Mesendoderm (in vitro differentiated cells): Measurements from ENCODE around the gene EPN2.

Source experiments
- DNase-seq: peaks from one replicate; pipeline ENCODE4 v3.0.0; 2013
- H2AK5ac ChIP-seq: 2 replicates; pipeline ENCODE4 v1.6.1; 2013; ENCODE audit warnings: low read length, inconsistent platforms
- H2BK120ac ChIP-seq: 2 replicates; pipeline ENCODE4 v1.6.1; 2013; ENCODE audit warnings: low read depth, mild to moderate bottlenecking, low read length, moderate library complexity, mixed read lengths
- H2BK15ac ChIP-seq: replicated peaks from 2 replicates; pipeline ENCODE4 v1.6.1; 2013; ENCODE audit warnings: low read depth, mild to moderate bottlenecking, moderate library complexity
- H2BK5ac ChIP-seq: 2 replicates; pipeline ENCODE4 v1.6.1; 2013; ENCODE audit warnings: low read length, inconsistent platforms
- H3K18ac ChIP-seq: 2 replicates; pipeline ENCODE4 v1.6.1; 2013; ENCODE audit warnings: mild to moderate bottlenecking, low read length, mixed read lengths
- H3K23ac ChIP-seq: one replicate; pipeline ENCODE4 v1.6.1; 2013; ENCODE audit warnings: low read length
- H3K27ac ChIP-seq: 2 replicates; pipeline ENCODE4 v1.5.1; 2013; ENCODE audit warnings: low read depth, mild to moderate bottlenecking, inconsistent platforms, low read length, moderate library complexity
- H3K27me3 ChIP-seq: 2 replicates; pipeline ENCODE4 v1.6.1; 2013; ENCODE audit warnings: low read length, control low read depth, mild to moderate bottlenecking, inconsistent platforms; ENCODE audit not compliant: insufficient read depth, poor library complexity
- H3K36me3 ChIP-seq: 2 replicates; pipeline ENCODE4 v1.6.1; 2013; ENCODE audit warnings: low read length, inconsistent platforms; ENCODE audit not compliant: control insufficient read depth, insufficient read depth
- H3K4ac ChIP-seq: one replicate; pipeline ENCODE4 v1.6.1; 2013; ENCODE audit warnings: low read depth, mild to moderate bottlenecking, low read length, moderate library complexity
- H3K4me1 ChIP-seq: 2 replicates; pipeline ENCODE4 v1.6.1; 2013; ENCODE audit warnings: low read depth, low read length, inconsistent platforms; ENCODE audit not compliant: control insufficient read depth
- H3K4me2 ChIP-seq: 2 replicates; pipeline ENCODE4 v1.6.1; 2013; ENCODE audit warnings: low read length
- H3K4me3 ChIP-seq: 2 replicates; pipeline ENCODE4 v1.5.1; 2013; ENCODE audit warnings: mild to moderate bottlenecking, low read length
- H3K56ac ChIP-seq: one replicate; pipeline ENCODE4 v1.6.1; 2013; ENCODE audit warnings: low read length
- H3K79me1 ChIP-seq: 2 replicates; pipeline ENCODE4 v1.6.1; 2013; ENCODE audit warnings: low read length, inconsistent platforms
- H3K79me2 ChIP-seq: 2 replicates; pipeline ENCODE4 v1.6.1; 2013; ENCODE audit warnings: mild to moderate bottlenecking, low read length; ENCODE audit not compliant: control insufficient read depth, insufficient read depth
- H3K9ac ChIP-seq: 2 replicates; pipeline ENCODE4 v1.6.1; 2013; ENCODE audit warnings: low read length, inconsistent platforms
- H4K5ac ChIP-seq: one replicate; pipeline ENCODE4 v1.6.1; 2013; ENCODE audit warnings: low read length
- H4K8ac ChIP-seq: one replicate; pipeline ENCODE4 v1.6.1; 2013; ENCODE audit warnings: low read depth, mild to moderate bottlenecking, control low read depth, low read length, moderate library complexity
- WGBS: extraction: QIAGEN DNeasy Blood & Tissue Kit; methylation state at CpG from one replicate; pipeline ENCODE4 v1.1.7; 2013; ENCODE audit warnings: low lambda C conversion rate, missing lambda C conversion rate; ENCODE audit not compliant: insufficient coverage; ENCODE audit errors: extremely low coverage; 5-methylcytosine and 5-hydroxymethylcytosine counted together

EPN2 gene

GRCh38 chr17:19377602-19378415 lies 140.6 kb downstream of the EPN2 start:
- DNase-seq: peak; percentile 100
- Histone ChIP-seq H3K56ac (peak overlapping the region; percentile 93), H3K4ac (peak overlapping the region; percentile 46), H3K23ac (no peak overlapping the region), H3K4me1 (peaks cover 5% of the 10 kb centered on the region), H2BK15ac (no peak overlapping the region), H3K79me1 (peaks cover 24% of the 10 kb centered on the region), H3K4me2 (peak overlapping the region; percentile 51), H3K27me3 (no peaks in the 10 kb centered on the region), H3K36me3 (peaks cover 17% of the 10 kb centered on the region), H3K27ac (peak overlapping the region; percentile 88), H2BK5ac (peak overlapping the region; percentile 57), H4K5ac (no peak overlapping the region), H3K79me2 (peaks cover 31% of the 10 kb centered on the region), H2BK120ac (no peak overlapping the region), H2AK5ac (no peak overlapping the region), H3K18ac (peak overlapping the region; percentile 24), H3K4me3 (peak overlapping the region; percentile 65), H4K8ac (no peak overlapping the region), H3K9ac (peak overlapping the region; percentile 75)
- WGBS: no CpG with 5 or more reads among the region's 67 CpGs

- Histone ChIP-seq H3K4me3 (peak within 1 kb of the TSS; percentile 90), H3K4me1 (peaks cover 5% of the 10 kb centered on the region), H3K4ac (peak within 1 kb of the TSS; percentile 46), H3K4me2 (peak within 1 kb of the TSS; percentile 51), H2AK5ac (peak within 1 kb of the TSS; percentile 46), H3K79me1 (peaks cover 24% of the 10 kb centered on the region), H3K36me3 (peaks cover 19% of the 10 kb centered on the region), H2BK5ac (peak within 1 kb of the TSS; percentile 57), H3K9ac (peak within 1 kb of the TSS; percentile 98), H4K5ac (no peak within 1 kb of the TSS), H4K8ac (no peak within 1 kb of the TSS), H3K18ac (peak within 1 kb of the TSS; percentile 29), H3K79me2 (peaks cover 31% of the 10 kb centered on the region), H3K56ac (peak within 1 kb of the TSS; percentile 97), H3K27me3 (no peaks in the 10 kb centered on the region), H3K23ac (peak within 1 kb of the TSS; percentile 73), H3K27ac (peak within 1 kb of the TSS; percentile 88), H2BK120ac (no peak within 1 kb of the TSS), H2BK15ac (no peak within 1 kb of the TSS)
- WGBS: no CpG with 5 or more reads among the region's 69 CpGs
- no peak for DNase-seq
Observed at GRCh38 chr17:19378416-19379360, 141.5 kb downstream of the EPN2 start, which contains the start of gene MAPK7. MAPK7 (plus strand) TSS chr17:19378498; CDS start chr17:19378901, 403 bp downstream.

GRCh38 chr17:19379361-19380065 lies 142.3 kb downstream of the EPN2 start:
- H3K23ac ChIP-seq: no peak overlapping the region
- H2BK15ac ChIP-seq: no peak overlapping the region
- no peak overlapping the region for H2BK120ac ChIP-seq
- no peak overlapping the region for H3K4ac ChIP-seq
- H3K4me2 ChIP-seq: peak overlapping the region; percentile 39
- DNase-seq: no peak
- peak overlapping the region; percentile 97 for H3K56ac ChIP-seq
- no peak overlapping the region for H2BK5ac ChIP-seq
- WGBS: no CpG with 5 or more reads among the region's 13 CpGs
- no peak overlapping the region for H3K18ac ChIP-seq
- H3K27ac ChIP-seq: no peak overlapping the region
- H3K9ac ChIP-seq: peak overlapping the region; percentile 98
- H3K79me2 ChIP-seq: peaks cover 33% of the 10 kb centered on the region
- peak overlapping the region; percentile 90 for H3K4me3 ChIP-seq
- peaks cover 7% of the 10 kb centered on the region for H3K4me1 ChIP-seq
- H3K36me3 ChIP-seq: peaks cover 20% of the 10 kb centered on the region
- no peaks in the 10 kb centered on the region for H3K27me3 ChIP-seq
- peaks cover 27% of the 10 kb centered on the region for H3K79me1 ChIP-seq
- H4K5ac ChIP-seq: no peak overlapping the region
- no peak overlapping the region for H4K8ac ChIP-seq
- H2AK5ac ChIP-seq: no peak overlapping the region

GRCh38 chr17:19380481-19381301 lies 143.5 kb downstream of the EPN2 start:
- peak overlapping the region; percentile 4 for H3K4me2 ChIP-seq
- H3K23ac ChIP-seq: no peak overlapping the region
- no peak overlapping the region for H4K8ac ChIP-seq
- no peak overlapping the region for H2BK120ac ChIP-seq
- H3K27me3 ChIP-seq: no peaks in the 10 kb centered on the region
- H2BK15ac ChIP-seq: no peak overlapping the region
- no peak overlapping the region for H4K5ac ChIP-seq
- no CpG with 5 or more reads among the region's 29 CpGs for WGBS
- H3K27ac ChIP-seq: no peak overlapping the region
- no peak for DNase-seq
- H3K18ac ChIP-seq: no peak overlapping the region
- H3K9ac ChIP-seq: peak overlapping the region; percentile 98
- H3K4ac ChIP-seq: no peak overlapping the region
- H3K56ac ChIP-seq: peak overlapping the region; percentile 97
- H3K36me3 ChIP-seq: peaks cover 24% of the 10 kb centered on the region
- H3K4me3 ChIP-seq: no peak overlapping the region
- H3K79me2 ChIP-seq: peaks cover 41% of the 10 kb centered on the region
- peaks cover 13% of the 10 kb centered on the region for H3K4me1 ChIP-seq
- peaks cover 27% of the 10 kb centered on the region for H3K79me1 ChIP-seq
- H2BK5ac ChIP-seq: no peak overlapping the region
- no peak overlapping the region for H2AK5ac ChIP-seq

- H3K9ac ChIP-seq: peak overlapping the region; percentile 1
- H2AK5ac ChIP-seq: no peak overlapping the region
- no peak overlapping the region for H3K27ac ChIP-seq
- H4K8ac ChIP-seq: no peak overlapping the region
- H3K23ac ChIP-seq: no peak overlapping the region
- H3K27me3 ChIP-seq: no peaks in the 10 kb centered on the region
- no peak overlapping the region for H3K4ac ChIP-seq
- H2BK15ac ChIP-seq: no peak overlapping the region
- H3K18ac ChIP-seq: no peak overlapping the region
- no CpG with 5 or more reads among the region's 7 CpGs for WGBS
- no peak overlapping the region for H2BK120ac ChIP-seq
- peaks cover 26% of the 10 kb centered on the region for H3K79me1 ChIP-seq
- peaks cover 24% of the 10 kb centered on the region for H3K36me3 ChIP-seq
- DNase-seq: no peak
- H4K5ac ChIP-seq: no peak overlapping the region
- peaks cover 16% of the 10 kb centered on the region for H3K4me1 ChIP-seq
- H3K4me3 ChIP-seq: no peak overlapping the region
- H3K79me2 ChIP-seq: peaks cover 44% of the 10 kb centered on the region
- no peak overlapping the region for H3K4me2 ChIP-seq
- no peak overlapping the region for H2BK5ac ChIP-seq
- no peak overlapping the region for H3K56ac ChIP-seq
Observed at GRCh38 chr17:19381361-19381740, 144.2 kb downstream of the EPN2 start.
